Measurements from ENCODE around the gene RALGDS.

The RALGDS gene

GRCh38 chr9:133166392-133166791, 45.4 kb upstream of the RALGDS start:
- DNase-seq (ENCODE audit: low read depth), result no peak
- TF ChIP-seq CTCF (IDR thresholded peaks at IDR 0.05; ENCODE audit: insufficient read depth, low read depth, low read length, missing control alignments), result no peak
- H3K4me3 ChIP-seq (ENCODE audit: low read length), result no peak overlapping the region

- H3K4me3 ChIP-seq (ENCODE audit: low read length), result no peak overlapping the region
- no peak for DNase-seq (ENCODE audit: low read depth)
- TF ChIP-seq CTCF (IDR thresholded peaks at IDR 0.05; ENCODE audit: insufficient read depth, low read depth, low read length, missing control alignments), result no peak
Measured at GRCh38 chr9:133165452-133165730, 44.4 kb upstream of the RALGDS start.

- DNase-seq (ENCODE audit: low read depth), result no peak
- peak overlapping the region; percentile 39 for H3K4me3 ChIP-seq (ENCODE audit: low read length)
- no peak for TF ChIP-seq CTCF (IDR thresholded peaks at IDR 0.05; ENCODE audit: insufficient read depth, low read depth, low read length, missing control alignments)
Measured at GRCh38 chr9:133164191-133164590, 43.2 kb upstream of the RALGDS start.

GRCh38 chr9:133163504-133164172, 42.6 kb upstream of the RALGDS start, which contains the start of gene GBGT1:
TSS of gene GBGT1 (minus strand) at chr9:133163914. CDS start at chr9:133162412, 1,502 bp downstream.
- peak; percentile 14 for DNase-seq (ENCODE audit: low read depth)
- TF ChIP-seq CTCF (IDR thresholded peaks at IDR 0.05; ENCODE audit: insufficient read depth, low read depth, low read length, missing control alignments), result no peak
- peak within 1 kb of the TSS; percentile 39 for H3K4me3 ChIP-seq (ENCODE audit: low read length)

GRCh38 chr9:133162861-133163503, 41.9 kb upstream of the RALGDS start:
- H3K4me3 ChIP-seq (ENCODE audit: low read length), result peak overlapping the region; percentile 39
- no peak for TF ChIP-seq CTCF (IDR thresholded peaks at IDR 0.05; ENCODE audit: insufficient read depth, low read depth, low read length, missing control alignments)
- DNase-seq (ENCODE audit: low read depth), result no peak

- no peak overlapping the region for H3K4me3 ChIP-seq (ENCODE audit: low read length)
- DNase-seq (ENCODE audit: low read depth), result no peak
- TF ChIP-seq CTCF (IDR thresholded peaks at IDR 0.05; ENCODE audit: insufficient read depth, low read depth, low read length, missing control alignments), result no peak
Measured at GRCh38 chr9:133161547-133161950, 40.5 kb upstream of the RALGDS start.
